Endothelial cell (in vitro differentiated cells): Measurements from ENCODE around the gene HLF. TPM values are rescaled to one million over a fixed set of nuclear protein-coding genes. Genes with fewer than 3 reads are reported as not detected.

ENCODE experiments used
- DNase-seq: peaks from one replicate; pipeline ENCODE4 v3.0.0; 2021; ENCODE audit warnings: low spot score
- H3K27ac Mint-ChIP-seq: one replicate; pipeline ENCODE4 v1.8.0; 2021; ENCODE audit warnings: mixed read lengths, inconsistent platforms; ENCODE audit not compliant: unreplicated experiment
- H3K27me3 Mint-ChIP-seq: one replicate; pipeline ENCODE4 v1.8.0; 2021; ENCODE audit warnings: mild to moderate bottlenecking, moderate library complexity, mixed read lengths, inconsistent platforms; ENCODE audit not compliant: unreplicated experiment
- H3K36me3 Mint-ChIP-seq: one replicate; pipeline ENCODE4 v1.8.0; 2021; ENCODE audit warnings: mild to moderate bottlenecking, low read depth, mixed read lengths, inconsistent platforms; ENCODE audit not compliant: unreplicated experiment
- H3K4me1 Mint-ChIP-seq: one replicate; pipeline ENCODE4 v1.8.0; 2021; ENCODE audit warnings: mild to moderate bottlenecking, mixed read lengths, inconsistent platforms; ENCODE audit not compliant: unreplicated experiment
- H3K4me3 Mint-ChIP-seq: one replicate; pipeline ENCODE4 v1.8.0; 2021; ENCODE audit warnings: mild to moderate bottlenecking, mixed read lengths, inconsistent platforms; ENCODE audit not compliant: unreplicated experiment
- H3K9me3 Mint-ChIP-seq: one replicate; pipeline ENCODE4 v1.8.0; 2021; ENCODE audit warnings: mixed read lengths, inconsistent platforms; ENCODE audit not compliant: unreplicated experiment
- CTCF ChIP-seq: fragments of 200-600 bp; sonication (generic); IDR thresholded peaks from one replicate; pipeline ENCODE4 v1.5.0; 2021; ENCODE audit warnings: antibody characterized with exemption; ENCODE audit not compliant: unreplicated experiment
- total RNA-seq: library from RNA; stranded (reverse); fragmentation: NEBNext Ultra II Directional; extraction: Animal tissue kit (Norgen Biotek cat#: 25700); gene quantifications from one replicate; pipeline ENCODE4 v1.2.1, GENCODE V29; 2021; ENCODE audit not compliant: unreplicated experiment

HLF gene
- total RNA-seq, 1 donor from 2014 or later = not detected

- no peak for DNase-seq
- Mint-ChIP-seq H3K9me3 (no peaks in the 10 kb centered on the region), H3K36me3 (no peaks in the 10 kb centered on the region), H3K27me3 (peaks cover 3% of the 10 kb centered on the region), H3K4me1 (no peaks in the 10 kb centered on the region), H3K4me3 (no peak overlapping the region), H3K27ac (no peak overlapping the region)
- no peak for TF ChIP-seq CTCF
Measured at GRCh38 chr17:55223524-55223923, 41.2 kb upstream of the HLF start.

GRCh38 chr17:55224746-55225145 is 40.0 kb upstream of the HLF start:
- no peak for DNase-seq
- no peak for TF ChIP-seq CTCF
- H3K36me3 Mint-ChIP-seq = no peaks in the 10 kb centered on the region
- peaks cover 5% of the 10 kb centered on the region for H3K27me3 Mint-ChIP-seq
- no peak overlapping the region for H3K27ac Mint-ChIP-seq
- H3K9me3 Mint-ChIP-seq = no peaks in the 10 kb centered on the region
- H3K4me3 Mint-ChIP-seq = no peak overlapping the region
- H3K4me1 Mint-ChIP-seq = no peaks in the 10 kb centered on the region

- Mint-ChIP-seq H3K4me3 (no peak overlapping the region), H3K27ac (no peak overlapping the region), H3K9me3 (no peaks in the 10 kb centered on the region), H3K4me1 (no peaks in the 10 kb centered on the region), H3K36me3 (no peaks in the 10 kb centered on the region), H3K27me3 (peaks cover 5% of the 10 kb centered on the region)
- DNase-seq = no peak
- no peak for TF ChIP-seq CTCF
Measured at GRCh38 chr17:55225237-55225636, 39.5 kb upstream of the HLF start.

- Mint-ChIP-seq H3K4me3 (no peak overlapping the region), H3K4me1 (no peaks in the 10 kb centered on the region), H3K27ac (no peak overlapping the region), H3K36me3 (no peaks in the 10 kb centered on the region), H3K9me3 (no peaks in the 10 kb centered on the region), H3K27me3 (peaks cover 3% of the 10 kb centered on the region)
- no peak for TF ChIP-seq CTCF
- no peak for DNase-seq
Measured at GRCh38 chr17:55228683-55229192, 36.0 kb upstream of the HLF start.

GRCh38 chr17:55229276-55229675 is 35.5 kb upstream of the HLF start:
- Mint-ChIP-seq H3K27me3 (peaks cover 3% of the 10 kb centered on the region), H3K9me3 (no peaks in the 10 kb centered on the region), H3K36me3 (no peaks in the 10 kb centered on the region), H3K4me1 (no peaks in the 10 kb centered on the region), H3K27ac (no peak overlapping the region), H3K4me3 (no peak overlapping the region)
- no peak for TF ChIP-seq CTCF
- no peak for DNase-seq
